ENCODE data around the gene SP110.
"Not testable (repeated sequence)": the region's sequence is repeated elsewhere in the genome, so short reads cannot be mapped to it uniquely, and the experiment has no call there.

SP110 gene

DNA sequence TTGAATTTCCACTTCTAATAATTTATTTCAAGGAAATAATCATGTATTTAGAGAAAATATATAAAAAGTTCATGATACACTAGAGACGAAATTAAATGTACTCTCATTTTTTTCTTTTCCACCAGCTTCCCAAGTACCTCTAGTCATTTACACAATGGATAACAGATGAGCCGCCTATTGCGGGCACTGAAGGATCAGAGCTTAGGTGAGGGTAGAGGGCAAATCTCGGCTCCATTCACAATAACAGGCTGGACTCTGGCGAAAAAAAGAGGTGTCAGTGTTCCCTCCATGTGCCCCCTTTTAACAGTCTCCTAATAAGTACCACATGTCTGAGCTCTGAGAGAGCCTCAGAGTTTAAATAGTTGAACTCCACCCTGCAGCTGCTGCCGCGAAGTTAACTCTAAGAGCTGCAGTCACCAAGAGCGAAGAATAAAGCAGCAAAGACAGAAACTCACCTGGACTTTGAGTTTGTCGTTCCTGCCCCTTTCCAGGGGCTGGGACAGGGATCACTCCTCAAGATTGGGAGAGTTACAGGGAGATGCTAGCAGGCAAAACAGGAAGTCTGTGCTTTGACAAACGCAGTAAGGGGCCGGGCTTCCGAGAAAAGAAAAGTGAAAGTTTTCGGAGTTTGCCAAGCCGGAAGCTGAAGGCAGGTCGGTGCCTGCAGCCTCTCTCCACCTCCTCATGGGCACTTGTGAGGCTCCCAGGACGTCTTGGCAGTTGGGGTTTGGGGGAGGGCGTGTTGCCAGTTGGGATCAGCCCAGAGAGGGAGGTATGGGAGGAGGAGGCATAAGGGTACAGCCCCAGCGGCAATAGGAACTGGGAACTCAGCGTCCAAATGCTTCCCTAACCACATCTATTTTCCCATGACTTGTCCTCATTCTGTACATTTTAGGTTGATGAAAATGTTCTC lies at the start of gene SP110:
Gene SP110, minus strand, starts transcription at position 566 of the 913 bp plus-strand sequence. CDS start 3,057 bp downstream, outside the sequence.
- peak; percentile 88 for DNase-seq

DNA sequence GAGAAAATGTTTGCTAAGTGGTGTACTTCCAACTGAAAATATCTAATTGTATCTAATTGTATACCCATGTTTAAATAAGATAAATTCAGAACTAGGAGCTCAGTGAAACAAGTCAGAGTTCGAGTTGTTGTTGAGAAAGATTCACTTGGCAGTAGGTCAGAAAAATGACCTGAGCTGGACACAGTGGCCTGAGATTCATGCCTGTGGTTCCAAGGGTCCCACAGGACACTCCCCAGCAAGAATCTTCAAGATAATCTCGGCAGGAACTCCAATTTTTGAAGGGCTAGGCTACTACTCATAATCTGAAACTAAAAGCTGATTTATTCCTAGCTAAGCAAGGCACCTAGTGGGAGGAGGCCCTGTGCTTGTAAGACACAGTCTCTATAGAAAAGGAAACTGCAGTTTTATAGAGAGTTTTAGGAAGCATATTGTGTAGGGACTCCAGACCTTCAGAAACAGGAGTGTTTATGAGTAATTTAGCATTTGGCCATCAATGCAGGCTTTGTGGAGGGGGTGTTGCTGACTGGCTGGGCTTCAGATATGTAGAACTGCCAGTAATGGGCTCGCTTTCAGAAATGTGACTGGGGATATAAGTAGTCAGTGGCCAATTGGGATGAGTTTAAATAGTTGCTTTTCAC lies 48.9 kb upstream of the SP110 start:
- no peak for DNase-seq

DNA sequence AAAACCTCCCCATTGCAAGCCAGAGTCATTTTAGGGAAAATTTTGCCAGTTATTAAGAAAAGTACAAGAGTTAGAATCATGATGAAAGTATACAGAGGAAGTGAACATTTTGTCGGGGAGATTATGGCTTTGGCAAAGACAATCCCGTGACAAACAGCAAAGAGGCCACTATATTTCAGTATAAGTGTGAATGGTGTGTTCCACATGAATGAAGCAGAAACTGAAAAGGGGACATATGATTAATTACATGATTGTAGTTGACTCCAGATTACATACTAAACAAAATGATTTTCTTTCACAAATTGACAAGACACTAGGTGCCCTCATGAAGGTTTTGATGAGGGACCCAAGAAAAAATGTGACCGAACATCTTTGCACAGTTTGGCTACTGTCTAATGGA lies 47.8 kb upstream of the SP110 start:
- no peak for DNase-seq

DNA sequence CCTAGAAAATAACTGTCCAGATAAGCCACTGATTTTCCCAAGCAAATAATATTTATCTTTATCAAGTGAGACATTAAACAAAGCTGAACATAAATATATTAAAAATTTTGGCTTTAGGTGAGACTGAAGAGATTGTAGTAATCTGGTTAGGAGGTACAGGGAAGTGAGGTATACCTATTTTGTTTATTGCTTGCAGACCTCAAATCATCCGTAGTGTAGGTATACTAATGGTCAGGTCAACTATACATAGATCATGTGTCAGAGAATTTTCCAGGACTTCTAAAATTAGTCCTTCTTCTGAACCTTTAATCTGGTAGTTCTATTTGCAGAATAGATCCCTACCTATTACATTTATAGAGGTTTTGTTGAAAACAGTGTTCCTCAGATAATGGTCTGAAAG lies 47.3 kb upstream of the SP110 start:
- no peak for DNase-seq

DNA sequence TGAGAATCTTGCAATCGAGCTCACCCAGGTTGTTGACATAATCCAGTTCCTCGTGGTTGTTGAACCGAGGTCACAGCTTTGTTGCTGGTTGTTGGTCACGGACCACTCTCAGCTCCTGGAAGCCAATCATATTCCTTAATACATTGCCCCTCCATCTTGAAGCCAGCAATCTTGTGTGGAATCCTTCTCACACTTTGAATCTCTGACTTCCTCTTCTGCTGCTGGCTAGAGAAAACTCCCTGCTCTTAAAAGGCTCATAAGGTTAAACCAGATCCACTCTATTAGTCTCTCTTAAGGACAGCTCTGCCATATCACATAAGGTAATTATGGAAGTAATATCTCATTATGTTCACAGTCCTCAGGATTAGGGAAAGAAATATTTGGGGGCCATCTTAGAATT lies 46.9 kb upstream of the SP110 start:
- DNase-seq = no peak

DNA sequence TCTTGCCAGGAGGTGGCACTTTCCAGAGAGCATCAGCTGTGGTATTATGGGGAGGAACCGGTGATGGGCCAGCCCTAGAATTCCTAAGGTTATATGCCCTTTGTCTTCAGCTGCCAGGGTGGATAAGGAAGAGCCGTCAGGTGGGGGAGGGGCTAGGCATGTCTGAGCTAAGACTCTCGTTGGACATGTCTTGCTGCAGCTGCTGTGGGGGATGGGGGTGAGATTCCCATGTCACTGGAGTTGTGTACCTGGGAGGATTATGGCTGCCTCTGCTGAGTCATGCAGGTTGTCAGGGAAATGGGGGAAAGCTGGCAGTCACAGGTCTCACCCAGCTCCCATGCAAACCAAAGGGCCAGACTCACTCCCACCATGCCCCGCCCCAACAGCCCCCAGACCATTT lies 45.2 kb upstream of the SP110 start:
- not testable (repeated sequence) for DNase-seq

DNA sequence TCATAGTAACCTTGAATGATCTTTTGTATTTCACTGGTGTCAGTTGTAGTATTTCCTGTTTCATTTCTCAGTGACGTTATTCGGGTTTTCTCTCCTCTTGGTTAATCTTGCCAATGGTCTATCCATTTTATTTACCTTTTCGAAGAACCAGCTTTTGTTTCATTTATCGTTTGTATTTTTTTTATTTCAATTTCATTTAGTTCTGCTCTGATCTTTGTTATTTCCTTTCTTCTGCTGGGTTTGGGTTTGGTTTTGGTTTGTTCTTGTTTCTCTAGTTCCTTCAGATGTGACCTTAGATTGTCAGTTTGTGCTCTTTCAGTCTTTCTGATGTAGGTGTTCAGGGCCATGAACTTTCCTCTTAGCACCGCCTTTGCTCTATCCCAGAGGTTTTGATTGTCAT lies 42.5 kb upstream of the SP110 start:
- no peak for DNase-seq

DNA sequence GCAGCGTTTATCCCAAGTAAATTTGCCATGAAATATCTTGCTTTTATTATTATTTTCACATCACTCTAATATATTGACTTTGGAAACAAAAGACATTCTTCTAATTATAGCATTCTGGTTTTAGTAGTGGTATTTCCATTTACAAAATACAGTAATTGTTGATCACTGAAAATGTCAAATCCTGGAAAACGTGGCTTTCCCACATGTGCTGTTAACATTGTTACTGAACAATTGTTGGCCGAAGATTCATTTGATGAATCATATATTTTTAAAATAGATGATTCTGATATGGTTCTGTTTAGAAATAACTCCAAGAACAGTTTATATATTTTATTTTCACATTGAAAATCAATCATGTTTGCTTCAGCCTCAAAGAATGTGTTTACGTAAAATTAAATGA lies 38.7 kb upstream of the SP110 start:
- DNase-seq = no peak

DNA sequence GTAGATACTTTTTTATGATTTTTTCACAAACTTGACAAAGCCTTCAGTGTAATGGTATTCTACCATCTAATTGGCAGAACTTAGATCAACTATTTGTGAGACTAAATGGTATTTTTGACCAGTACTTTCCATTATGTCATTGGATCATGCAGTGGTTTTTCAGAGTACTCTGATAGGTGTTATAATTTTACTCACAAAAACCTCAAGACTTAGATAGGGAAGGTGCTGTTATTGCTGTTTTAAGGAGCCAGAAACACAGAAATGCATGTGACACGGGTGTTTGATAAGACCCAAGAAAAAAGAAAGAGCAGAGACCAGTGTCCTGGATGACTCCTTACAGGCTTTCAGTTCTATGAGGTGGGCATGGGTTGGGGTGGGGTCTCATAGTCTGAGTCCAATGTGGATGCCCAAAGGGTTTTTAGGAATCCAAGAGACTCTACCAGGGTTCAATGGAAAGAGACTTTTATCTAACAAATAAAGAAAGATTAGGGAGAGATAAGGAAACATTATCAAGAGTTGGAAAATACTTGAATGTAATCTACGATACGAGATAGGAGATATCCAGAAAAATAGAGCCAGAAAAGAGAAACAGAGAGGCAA lies 37.0 kb upstream of the SP110 start:
- no peak for DNase-seq

DNA sequence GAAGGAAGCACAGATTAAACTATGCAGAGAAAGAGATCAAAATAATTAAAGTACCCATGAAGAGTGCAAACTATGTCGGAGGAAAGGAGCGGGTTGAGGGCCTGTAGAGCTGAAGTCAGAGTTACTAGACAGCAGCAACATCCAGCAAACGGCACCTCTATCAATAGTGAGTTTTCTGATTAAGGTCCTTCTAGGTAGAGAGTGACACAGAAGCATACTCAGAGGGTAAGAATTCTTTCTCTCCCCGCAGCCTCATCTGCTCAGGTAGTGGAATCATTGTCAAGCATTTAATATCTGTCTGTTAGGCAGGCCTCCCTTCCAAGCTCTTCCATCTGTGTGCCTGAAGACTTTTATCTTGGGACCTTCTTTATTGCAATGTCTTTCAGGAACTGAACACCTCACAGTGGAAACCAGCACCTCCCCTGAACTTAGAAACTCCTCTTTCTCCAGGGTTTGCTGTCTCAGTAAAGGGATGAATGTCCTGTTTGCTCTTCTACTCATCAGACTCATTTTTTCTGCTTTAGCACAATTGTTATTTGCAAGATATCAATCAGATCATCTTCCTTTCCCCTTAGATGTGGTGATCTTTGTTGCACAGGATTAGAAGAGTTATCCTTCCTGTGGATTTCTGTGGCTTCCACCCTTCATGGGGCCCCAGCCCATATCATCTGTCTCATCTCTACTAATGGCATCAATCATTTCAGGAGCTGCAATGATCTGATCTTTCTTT lies 34.5 kb upstream of the SP110 start:
- DNase-seq = no peak

DNA sequence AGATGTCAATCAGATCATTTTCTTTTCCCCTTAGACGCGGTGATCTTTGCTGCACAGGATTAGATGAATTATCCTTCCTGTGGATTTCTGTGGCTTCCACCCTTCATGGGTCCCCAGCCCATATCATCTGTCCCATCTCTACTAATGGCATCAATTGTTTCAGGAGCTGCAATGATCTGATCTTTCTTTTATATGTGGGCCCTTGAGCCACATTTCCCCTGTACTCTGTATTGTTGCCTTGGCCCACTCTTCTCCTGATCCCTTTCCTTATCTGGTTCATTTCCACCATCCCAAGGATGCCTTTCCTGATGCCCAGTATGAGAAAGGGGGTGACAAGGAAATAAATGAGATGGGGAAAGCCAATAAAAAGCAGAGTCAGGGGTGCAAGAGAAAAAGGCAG lies 30.4 kb upstream of the SP110 start:
- no peak for DNase-seq

DNA sequence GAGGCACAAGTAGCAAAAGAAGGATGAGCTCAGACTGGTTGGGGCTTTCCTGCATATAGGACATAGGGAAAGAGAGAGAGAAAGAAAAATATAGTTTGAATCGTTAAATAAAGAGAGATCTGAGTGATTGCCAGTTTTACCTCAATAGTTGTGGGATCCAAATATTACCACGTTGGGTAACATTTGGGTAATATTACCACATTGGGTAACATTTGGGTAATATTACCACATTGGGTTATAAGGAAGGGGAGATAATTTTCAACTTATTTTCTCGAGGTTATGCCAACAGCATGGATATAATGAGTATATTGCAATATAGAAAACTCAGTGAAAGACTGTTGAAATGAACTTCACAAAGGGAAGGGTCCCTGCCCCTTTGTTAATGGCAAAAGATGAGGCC lies 26.4 kb upstream of the SP110 start:
- no peak for DNase-seq

DNA sequence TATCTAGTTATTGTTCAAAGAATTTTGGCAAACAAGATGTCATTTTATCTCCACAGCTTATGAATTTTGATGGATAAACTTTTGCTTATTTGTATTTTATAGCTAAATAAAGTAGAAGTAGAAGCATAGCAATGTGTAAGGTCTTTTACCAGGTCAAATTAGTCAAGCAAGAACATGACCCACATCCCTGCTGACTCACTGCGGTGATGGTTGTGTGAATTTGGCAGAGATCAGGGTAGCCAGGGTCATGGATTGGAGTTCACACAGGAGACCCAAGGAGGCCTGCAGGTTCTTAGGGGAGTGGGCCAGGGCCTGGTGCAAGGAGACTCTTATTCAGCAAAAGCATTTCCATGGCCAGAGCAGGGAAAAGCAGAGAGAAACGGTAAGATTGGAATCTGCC lies 24.4 kb upstream of the SP110 start:
- no peak for DNase-seq

DNA sequence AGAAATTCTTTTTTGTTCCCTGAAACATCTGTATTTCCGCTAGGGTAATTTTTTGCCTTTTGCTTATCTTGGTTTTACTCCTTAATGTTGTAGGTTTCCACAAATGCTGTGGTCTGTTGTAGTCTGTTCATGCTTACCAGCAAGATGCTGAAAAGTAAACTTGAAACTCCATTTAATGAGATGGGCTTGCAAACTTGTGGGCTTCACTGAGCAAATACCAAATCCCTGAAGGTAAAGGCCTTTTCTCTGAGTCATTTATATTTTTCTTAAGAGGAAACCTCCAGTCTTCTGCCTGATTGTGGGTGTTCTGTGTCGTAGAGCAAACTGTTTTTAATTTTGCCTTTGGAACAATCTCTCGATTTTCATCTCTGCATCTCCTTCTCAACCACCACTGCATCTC lies 15.1 kb upstream of the SP110 start:
- DNase-seq = no peak

DNA sequence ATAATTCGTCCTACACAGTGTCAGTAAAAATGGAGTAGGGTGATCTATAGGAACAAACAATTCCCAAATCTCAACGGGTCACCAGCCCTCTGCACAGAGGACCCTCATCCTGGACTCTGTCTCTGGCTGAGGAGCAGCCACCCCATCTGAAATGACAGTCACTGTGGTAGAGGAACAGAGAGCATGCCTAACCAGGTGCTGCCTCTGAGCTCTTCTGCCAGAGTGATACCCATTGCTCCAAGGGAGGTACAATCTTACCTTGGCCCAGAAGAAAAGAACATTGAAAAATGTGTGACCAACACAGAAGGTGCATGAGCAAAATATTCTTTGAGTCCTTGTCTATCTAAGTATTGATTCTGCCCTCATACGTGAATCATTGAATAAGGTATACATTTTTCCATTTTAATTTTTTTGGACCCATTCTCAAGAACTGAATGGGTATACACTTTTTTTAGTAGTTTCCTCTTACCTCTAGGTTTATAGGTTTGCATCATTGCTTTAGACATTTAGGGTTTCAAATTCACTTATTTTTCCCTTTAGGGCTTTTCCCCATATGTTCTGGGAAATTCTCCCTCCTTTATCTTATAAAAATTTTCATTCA lies 14.4 kb upstream of the SP110 start:
- no peak for DNase-seq

DNA sequence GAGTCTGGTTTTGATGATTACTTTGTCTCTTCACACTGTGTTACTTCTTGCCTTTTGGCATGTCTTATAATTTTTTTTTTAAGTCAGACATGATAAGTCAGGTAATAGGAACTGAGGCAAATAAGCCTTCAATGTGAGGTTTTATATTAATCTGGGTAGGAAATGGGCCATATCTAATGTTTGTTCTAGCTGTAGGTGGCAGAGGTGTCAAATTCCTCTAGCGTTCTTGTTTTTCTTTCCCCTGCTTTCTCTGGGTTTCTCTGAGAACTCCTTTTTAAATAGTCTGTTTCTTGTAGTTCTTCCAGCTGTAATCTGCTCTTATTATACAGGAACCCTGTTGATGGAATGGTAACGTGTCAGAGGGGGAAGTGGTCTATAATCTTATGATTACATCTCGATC lies 11.5 kb upstream of the SP110 start:
- no peak for DNase-seq

DNA sequence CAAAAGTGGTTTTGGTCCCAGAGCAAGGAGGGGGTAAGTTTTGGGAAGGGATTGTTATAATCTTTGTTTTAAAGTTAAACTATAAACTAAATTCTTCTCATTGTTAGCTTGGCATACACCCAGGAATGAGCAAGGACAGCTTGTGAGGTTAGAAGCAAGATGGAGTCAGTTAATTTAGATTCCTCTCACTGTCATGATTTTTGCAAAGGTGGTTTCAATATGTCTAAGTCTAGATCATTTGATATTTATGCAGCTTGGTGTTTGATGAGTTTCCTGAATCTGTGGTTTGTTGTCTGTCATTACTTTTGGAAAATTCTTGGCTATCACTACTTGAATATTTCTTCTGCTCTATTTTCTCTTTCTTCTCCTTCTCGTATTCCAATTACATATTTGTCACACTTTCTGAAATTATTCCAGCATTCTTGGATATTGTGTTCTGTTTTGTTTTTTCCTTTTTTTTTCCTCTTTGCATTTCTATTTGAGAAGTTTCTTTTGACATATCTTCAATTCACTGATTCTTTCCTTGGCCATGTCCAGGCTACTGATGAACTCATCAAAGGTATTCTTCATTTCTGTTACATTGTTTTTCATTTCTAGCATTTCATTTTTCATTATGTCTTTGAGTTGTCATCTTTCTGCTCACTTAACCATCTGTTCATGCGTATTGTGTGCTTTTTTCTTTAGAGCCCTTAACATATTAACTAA lies 10.9 kb upstream of the SP110 start:
- no peak for DNase-seq

DNA sequence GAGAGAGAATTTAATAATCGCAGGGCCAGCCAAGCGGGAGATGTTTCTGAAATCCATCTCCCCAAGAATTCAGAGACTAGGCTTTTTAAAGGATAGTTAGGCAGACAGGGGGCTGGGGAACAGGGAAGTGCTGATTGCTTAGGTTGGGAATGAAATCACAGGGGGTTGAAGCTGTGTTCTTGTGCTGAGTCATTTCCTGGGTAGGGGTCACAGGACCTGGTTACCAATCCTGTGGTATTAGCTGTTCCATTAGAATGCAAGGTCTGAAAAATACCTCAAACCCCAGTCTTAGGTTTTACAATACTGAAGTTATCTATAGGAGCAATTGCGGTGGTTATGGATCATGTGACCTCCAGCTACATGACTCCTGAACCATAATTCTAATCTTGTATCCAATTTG lies 10.3 kb upstream of the SP110 start:
- no peak for DNase-seq

DNA sequence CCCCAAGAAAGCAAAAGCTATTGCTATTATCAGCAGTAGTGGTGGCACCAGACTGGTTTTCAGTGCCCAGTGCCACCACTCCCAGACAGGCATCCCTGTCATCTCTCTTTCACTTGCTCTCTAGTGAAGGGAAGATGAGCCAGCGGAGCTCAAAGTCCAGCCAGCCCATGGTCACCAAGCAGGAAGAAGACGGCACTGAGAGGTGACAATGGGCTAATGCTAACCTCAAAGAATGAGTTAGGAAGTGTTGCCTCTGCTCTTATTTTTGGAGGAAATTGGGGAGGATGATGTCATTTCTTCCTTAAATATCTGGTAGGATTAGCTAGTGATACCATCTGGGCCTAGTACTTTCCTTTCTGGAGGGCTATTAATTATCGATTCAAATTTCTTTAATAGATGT lies 7.4 kb upstream of the SP110 start:
- no peak for DNase-seq

DNA sequence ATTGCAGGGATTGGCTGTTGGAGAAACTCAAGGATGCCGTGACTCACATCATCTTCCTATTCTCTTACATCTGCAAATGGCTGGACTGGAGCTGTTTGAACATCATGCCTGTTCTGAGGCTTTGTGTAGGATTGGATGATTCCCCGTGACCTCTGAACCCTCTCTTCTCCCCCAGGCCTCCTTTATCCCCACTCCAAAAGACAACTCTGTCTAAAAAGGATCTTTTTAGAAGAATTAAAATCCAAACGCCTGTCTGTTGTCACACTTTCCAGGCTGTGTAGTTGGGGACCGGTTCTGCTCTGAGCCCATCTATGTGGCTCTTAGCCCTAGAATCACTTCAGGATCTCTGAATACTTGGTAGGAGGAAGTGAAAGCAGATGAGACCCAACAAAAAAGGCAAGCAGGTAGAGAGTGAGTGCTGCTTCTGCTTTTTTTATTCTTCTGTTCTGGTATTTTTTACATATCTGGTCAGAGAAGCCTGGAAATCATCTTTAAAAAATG lies 6.3 kb upstream of the SP110 start:
- no peak for DNase-seq

DNA sequence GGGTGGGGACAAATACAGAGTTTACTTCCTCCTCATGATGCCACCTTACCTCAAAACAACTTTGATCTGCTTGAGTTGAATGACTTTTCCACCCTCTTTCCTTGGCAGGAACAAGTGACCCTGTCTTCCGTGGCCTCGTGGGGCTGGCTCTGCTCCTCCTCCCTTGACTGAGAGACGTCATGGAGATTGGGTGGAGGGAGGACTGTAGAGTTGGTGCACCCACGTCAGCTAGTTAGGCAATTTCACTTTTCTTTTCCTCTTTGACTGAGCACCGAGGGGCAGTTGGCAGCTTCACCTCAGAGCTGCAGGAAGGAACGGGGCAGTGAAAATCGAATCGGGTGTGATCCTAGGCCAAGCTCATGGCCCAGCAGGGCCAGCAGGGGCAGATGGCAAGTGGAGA lies 5.7 kb upstream of the SP110 start, which contains the start of gene SP140:
Gene SP140, plus strand, starts transcription at position 251 of the 400 bp plus-strand sequence. Its CDS starts 109 bp downstream, at position 360.
- no peak for DNase-seq

DNA sequence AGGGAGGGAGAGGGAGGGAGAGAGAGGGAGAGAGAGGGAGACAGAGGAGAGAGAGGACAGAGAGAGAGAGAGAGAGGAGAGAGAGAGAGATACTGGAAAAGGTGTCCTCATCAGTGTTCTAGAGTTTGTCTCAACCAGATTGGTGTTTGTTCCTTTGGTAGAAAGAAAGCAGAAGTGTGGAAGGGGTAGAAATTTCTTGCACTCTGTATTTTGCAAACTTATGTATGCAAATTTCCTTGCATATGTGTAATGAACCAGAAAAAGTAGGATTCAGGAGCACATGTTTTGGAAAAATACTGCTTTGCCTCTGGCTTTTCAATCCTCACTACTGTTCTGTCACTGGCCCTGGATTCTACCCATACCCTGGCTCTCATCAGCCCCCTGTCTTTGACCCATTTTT lies 4.7 kb upstream of the SP110 start:
- no peak for DNase-seq

All from left hindlimb (tissue), 1 donor.